ENCODE data around the gene APBB2.
A peak's percentile ranks its signal among the peaks of the same experiment; 100 is the strongest.

APBB2 gene

DNA sequence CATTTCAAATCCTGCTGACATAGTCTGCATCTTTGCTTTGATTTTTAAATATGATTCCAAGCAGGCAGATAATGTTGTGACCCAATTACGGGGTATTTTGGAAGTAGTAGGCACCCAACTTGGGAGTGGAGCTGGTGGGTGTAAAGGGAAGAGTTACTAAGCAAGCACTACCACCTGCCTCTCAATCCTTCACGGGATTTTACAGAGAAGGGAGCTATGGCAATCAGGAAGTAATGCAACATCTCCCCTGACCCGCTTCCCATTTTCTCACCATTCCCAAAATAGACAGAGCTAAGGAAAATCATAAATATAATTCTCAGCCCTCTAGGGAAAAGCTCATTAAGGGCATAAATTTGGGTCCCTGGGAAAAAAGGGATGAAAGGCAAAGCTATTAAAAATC, 9.2 kb downstream of the APBB2 start:
- no peak; the same call in 2 of the 3 replicates for ATAC-seq
- TF ChIP-seq BACH2 (CRISPR knock-in tag; IDR thresholded peaks at IDR 0.05; ENCODE audit: borderline replicate concordance) (no peak), PPARA (CRISPR knock-in tag; IDR thresholded peaks at IDR 0.05; ENCODE audit: borderline replicate concordance) (no peak), CSDC2 (CRISPR knock-in tag; IDR thresholded peaks at IDR 0.05) (no peak), OSR1 (CRISPR knock-in tag; IDR thresholded peaks at IDR 0.05) (no peak), ZNF565 (CRISPR knock-in tag; conservative IDR thresholded peaks at IDR 0.05; ENCODE audit: low read depth) (no peak), ZFP3 (CRISPR knock-in tag; IDR thresholded peaks at IDR 0.05) (no peak), ZNF8 (CRISPR knock-in tag; IDR thresholded peaks at IDR 0.05) (no peak), RARB (CRISPR knock-in tag; IDR thresholded peaks at IDR 0.05) (no peak), ISL1 (CRISPR knock-in tag; IDR thresholded peaks at IDR 0.05) (no peak), ESRRG (CRISPR knock-in tag; IDR thresholded peaks at IDR 0.05) (no peak), SNAI2 (CRISPR knock-in tag; IDR thresholded peaks at IDR 0.05) (no peak), GLIS3 (CRISPR knock-in tag; IDR thresholded peaks at IDR 0.05) (no peak)
- TF ChIP-seq, protein P1, sequence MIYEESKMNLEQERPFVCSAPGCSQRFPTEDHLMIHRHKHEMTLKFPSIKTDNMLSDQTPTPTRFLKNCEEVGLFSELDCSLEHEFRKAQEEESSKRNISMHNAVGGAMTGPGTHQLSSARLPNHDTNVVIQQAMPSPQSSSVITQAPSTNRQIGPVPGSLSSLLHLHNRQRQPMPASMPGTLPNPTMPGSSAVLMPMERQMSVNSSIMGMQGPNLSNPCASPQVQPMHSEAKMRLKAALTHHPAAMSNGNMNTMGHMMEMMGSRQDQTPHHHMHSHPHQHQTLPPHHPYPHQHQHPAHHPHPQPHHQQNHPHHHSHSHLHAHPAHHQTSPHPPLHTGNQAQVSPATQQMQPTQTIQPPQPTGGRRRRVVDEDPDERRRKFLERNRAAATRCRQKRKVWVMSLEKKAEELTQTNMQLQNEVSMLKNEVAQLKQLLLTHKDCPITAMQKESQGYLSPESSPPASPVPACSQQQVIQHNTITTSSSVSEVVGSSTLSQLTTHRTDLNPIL (CRISPR knock-in tag; IDR thresholded peaks at IDR 0.05; ENCODE audit: low read depth): no peak

DNA sequence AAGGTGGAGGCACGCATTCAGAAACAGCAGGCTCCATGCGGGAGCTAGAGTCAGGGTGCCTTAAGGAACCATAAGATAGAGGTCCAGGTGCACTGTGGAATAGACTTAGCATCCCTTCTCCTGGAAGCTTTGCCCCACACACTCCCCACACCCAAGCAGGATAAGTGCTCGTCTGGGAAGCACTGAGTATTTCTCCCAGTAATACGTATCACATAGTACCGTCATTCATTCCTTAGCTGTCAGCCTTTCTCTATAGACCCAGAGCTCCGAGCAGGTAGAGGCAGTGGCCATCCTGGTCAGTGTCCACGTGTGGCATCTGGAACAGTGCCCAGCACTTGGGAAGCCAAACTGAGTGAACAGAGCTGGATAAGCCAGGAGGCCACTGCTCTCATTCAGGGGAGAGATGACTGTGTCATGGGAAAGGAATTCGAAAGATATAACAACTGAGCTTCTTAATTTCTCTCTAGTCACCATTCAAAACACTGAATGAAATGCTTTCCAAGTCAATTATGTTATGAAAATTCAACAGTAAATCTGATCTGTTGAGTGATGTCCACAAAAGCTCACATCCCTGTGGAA, 9.9 kb downstream of the APBB2 start:
- peak; percentile 84 for ATAC-seq
- TF ChIP-seq ISL1 (CRISPR knock-in tag; IDR thresholded peaks at IDR 0.05): peak; percentile 70
- no peak for TF ChIP-seq GLIS3 (CRISPR knock-in tag; IDR thresholded peaks at IDR 0.05)

DNA sequence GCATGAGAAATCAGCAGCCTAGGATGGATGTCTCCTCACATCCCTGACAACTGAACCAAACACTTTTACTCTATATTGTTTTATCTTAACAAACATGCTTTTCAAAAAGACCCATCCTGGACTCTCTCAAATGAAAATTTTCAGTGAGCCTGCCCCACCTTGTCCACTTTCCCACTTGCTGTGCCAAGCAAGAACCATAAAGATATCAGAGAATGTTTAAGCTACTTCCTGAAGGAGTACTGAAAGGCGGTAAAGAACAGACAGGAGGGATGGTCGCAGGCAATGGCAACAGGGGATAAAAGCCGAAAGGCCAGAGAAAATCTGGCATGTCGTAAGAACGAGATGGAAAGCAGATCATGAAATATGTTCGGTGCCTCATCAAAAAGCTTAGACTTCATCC, 10.5 kb downstream of the APBB2 start:
- ATAC-seq: no peak
- no peak for TF ChIP-seq GLIS3 (CRISPR knock-in tag; IDR thresholded peaks at IDR 0.05)
- TF ChIP-seq ZNF565 (CRISPR knock-in tag; conservative IDR thresholded peaks at IDR 0.05; ENCODE audit: low read depth): no peak
- no peak for TF ChIP-seq CSDC2 (CRISPR knock-in tag; IDR thresholded peaks at IDR 0.05)
- TF ChIP-seq PATZ1 (CRISPR knock-in tag; IDR thresholded peaks at IDR 0.05; ENCODE audit: borderline replicate concordance): no peak
- no peak for TF ChIP-seq ARNTL (CRISPR knock-in tag; IDR thresholded peaks at IDR 0.05; ENCODE audit: borderline replicate concordance, low read depth)
- no peak for TF ChIP-seq OSR1 (CRISPR knock-in tag; IDR thresholded peaks at IDR 0.05)
- TF ChIP-seq ISL1 (CRISPR knock-in tag; IDR thresholded peaks at IDR 0.05): no peak
- TF ChIP-seq, protein P1 (CRISPR knock-in tag; IDR thresholded peaks at IDR 0.05; ENCODE audit: low read depth): no peak
- no peak for TF ChIP-seq PPARA (CRISPR knock-in tag; IDR thresholded peaks at IDR 0.05; ENCODE audit: borderline replicate concordance)
- TF ChIP-seq ZFP30 (CRISPR knock-in tag; IDR thresholded peaks at IDR 0.05): no peak
- no peak for TF ChIP-seq ZFP3 (CRISPR knock-in tag; IDR thresholded peaks at IDR 0.05)
- no peak for TF ChIP-seq ZNF8 (CRISPR knock-in tag; IDR thresholded peaks at IDR 0.05)
- no peak for TF ChIP-seq TCF4 (CRISPR knock-in tag; IDR thresholded peaks at IDR 0.05; ENCODE audit: borderline replicate concordance)
- TF ChIP-seq ESRRG (CRISPR knock-in tag; IDR thresholded peaks at IDR 0.05): no peak
- no peak for TF ChIP-seq POU6F1 (CRISPR knock-in tag; IDR thresholded peaks at IDR 0.05; ENCODE audit: borderline replicate concordance, low read depth)

DNA sequence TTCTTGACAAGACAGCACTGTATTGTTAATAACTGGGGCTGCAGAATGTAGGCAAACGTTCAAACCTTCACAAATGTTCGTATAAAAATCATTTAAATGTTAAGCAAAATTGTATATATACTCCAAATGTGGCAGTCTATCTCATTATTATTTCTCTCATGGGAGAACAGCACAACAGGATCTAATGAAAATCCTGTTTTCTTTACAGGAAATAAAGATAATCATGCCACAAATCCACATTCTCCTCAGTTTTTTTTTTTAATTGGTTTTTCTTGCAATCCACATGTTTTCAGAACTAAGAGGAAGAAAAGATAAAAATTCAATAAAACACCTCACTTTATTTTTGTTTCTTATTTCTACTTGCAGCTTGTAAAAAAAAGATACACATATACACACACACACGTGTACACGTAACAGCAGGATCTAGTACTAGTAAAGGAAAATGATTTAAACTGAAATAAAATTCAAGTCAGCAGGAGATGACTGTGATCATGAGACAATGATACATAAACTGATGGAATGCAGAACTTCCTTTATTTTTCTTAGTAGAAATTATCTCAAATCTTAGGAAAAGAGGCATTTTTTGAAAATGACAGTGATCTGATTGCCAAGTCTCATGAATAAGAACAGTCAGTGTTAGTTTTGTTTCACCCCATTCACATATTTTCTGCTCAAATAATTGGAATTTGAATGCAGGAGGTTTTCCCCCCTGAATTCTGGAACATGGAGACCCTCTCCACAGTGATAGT, 11.3 kb downstream of the APBB2 start:
- peak; percentile 37 for ATAC-seq
- TF ChIP-seq POU6F1 (CRISPR knock-in tag; IDR thresholded peaks at IDR 0.05; ENCODE audit: borderline replicate concordance, low read depth) (no peak), ZNF70 (CRISPR knock-in tag; IDR thresholded peaks at IDR 0.05) (no peak), ESRRG (CRISPR knock-in tag; IDR thresholded peaks at IDR 0.05) (no peak), ISL1 (CRISPR knock-in tag; IDR thresholded peaks at IDR 0.05) (peak; percentile 38)

Measured in SK-N-SH treated with all-trans-retinoic acid at 6 μM for 48 hours (cell line).